IPS-18a (cell line): ENCODE measurements around the gene CD200R1.

Experiments
- H3K27ac ChIP-seq: one replicate; pipeline ENCODE4 v1.5.1; 2013; ENCODE audit warnings: low read length
- H3K27me3 ChIP-seq: one replicate; pipeline ENCODE4 v1.6.1; 2013; ENCODE audit warnings: mild to moderate bottlenecking, low read length; ENCODE audit not compliant: control insufficient read depth, insufficient read depth
- H3K36me3 ChIP-seq: one replicate; pipeline ENCODE4 v1.6.1; 2013; ENCODE audit warnings: low read depth, low read length; ENCODE audit not compliant: control insufficient read depth
- H3K4me1 ChIP-seq: one replicate; pipeline ENCODE4 v1.6.1; 2013; ENCODE audit warnings: low read depth, low read length; ENCODE audit not compliant: control insufficient read depth
- H3K4me3 ChIP-seq: one replicate; pipeline ENCODE4 v1.5.1; 2013; ENCODE audit warnings: low read length
- H3K9ac ChIP-seq: one replicate; pipeline ENCODE4 v1.6.1; 2013; ENCODE audit warnings: mild to moderate bottlenecking, low read length, moderate library complexity
- H3K9me3 ChIP-seq: one replicate; pipeline ENCODE4 v1.6.1; 2013; ENCODE audit warnings: low read depth, low read length; ENCODE audit not compliant: control insufficient read depth

Gene CD200R1

DNA sequence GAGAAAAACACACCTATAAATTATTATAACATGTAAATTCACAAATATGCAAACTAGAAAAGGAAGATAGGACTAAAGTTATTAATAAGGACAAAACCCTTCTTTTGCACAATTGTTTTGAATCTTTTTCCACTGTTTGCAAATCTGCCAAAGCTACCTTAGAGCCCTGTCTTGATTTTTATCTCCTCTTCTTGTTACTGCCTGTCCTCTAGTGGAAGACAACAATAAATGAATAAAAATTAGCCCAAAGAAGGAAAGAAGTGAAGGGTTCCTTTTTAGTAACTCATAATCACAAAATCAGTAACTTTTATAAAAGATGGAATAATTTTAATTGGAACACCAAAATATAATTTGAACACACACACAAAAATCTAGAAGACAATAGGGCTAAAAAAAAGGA, 2.7 kb downstream of the CD200R1 start:
- no peak overlapping the region for H3K4me3 ChIP-seq
- H3K27ac ChIP-seq = no peak overlapping the region
- H3K36me3 ChIP-seq = no peaks in the 10 kb centered on the region
- no peaks in the 10 kb centered on the region for H3K4me1 ChIP-seq
- H3K9ac ChIP-seq = no peak overlapping the region
- H3K9me3 ChIP-seq = no peaks in the 10 kb centered on the region
- no peaks in the 10 kb centered on the region for H3K27me3 ChIP-seq

DNA sequence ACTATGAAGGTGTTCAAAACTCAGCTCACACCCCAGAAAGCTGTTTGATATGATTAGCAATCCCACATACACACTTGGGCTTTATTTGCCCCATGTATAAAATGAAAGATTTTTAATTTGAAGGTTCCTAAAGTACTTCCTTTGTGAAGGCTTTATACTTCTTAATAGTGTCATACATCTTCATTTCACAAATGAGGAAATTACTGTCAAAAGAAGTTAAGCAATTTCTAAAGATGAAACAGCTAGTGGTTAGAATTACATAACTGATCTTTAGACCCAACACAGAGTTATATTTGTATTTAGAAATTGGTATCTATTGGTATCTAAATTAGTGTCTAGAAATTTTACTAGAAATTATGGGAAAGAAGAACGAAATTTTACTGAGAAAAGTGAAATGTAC, 7.1 kb downstream of the CD200R1 start:
- no peaks in the 10 kb centered on the region for H3K36me3 ChIP-seq
- no peaks in the 10 kb centered on the region for H3K27me3 ChIP-seq
- no peak overlapping the region for H3K9ac ChIP-seq
- H3K4me3 ChIP-seq = no peak overlapping the region
- no peak overlapping the region for H3K27ac ChIP-seq
- H3K9me3 ChIP-seq = no peaks in the 10 kb centered on the region
- no peaks in the 10 kb centered on the region for H3K4me1 ChIP-seq

DNA sequence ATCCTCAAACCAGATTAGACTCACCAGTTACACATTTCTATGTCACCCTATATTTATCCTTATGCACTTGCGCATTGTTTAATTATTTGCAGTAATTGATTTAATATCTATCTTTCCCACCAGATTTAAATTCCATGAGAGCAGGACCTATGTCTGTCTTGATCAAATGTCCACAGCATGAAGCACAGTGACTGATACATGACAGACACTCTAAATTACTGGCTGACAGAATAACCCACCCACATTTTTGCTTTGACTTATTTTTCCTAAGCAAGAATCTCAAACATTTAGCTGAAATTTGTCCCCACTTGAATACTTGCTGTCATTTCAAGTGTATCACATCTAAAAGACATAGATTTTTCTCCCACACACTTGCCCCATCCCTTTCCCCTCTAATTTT, 7.5 kb downstream of the CD200R1 start:
- Histone ChIP-seq H3K27ac (no peak overlapping the region), H3K9me3 (no peaks in the 10 kb centered on the region), H3K27me3 (no peaks in the 10 kb centered on the region), H3K4me1 (no peaks in the 10 kb centered on the region), H3K36me3 (no peaks in the 10 kb centered on the region), H3K4me3 (no peak overlapping the region), H3K9ac (no peak overlapping the region)

DNA sequence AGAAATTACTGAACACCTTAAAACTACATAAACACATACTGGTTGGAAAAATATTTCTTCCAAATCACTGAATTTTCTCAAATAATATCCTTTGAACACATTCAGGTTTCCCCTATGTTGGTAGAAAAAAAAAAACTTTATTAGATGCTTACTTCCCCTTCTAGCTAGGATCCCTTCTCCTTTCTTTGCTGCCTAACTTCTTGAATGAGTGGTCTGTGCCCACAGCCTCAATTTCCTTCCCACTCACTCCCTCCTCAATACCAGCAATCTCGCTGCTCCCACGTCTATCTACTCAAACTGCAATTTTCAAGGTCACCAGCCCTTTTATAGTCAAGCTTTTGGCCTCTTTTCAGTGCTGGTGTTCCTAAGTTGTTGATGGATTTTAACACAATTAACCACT, 8.3 kb downstream of the CD200R1 start:
- Histone ChIP-seq H3K27me3 (no peaks in the 10 kb centered on the region), H3K9me3 (no peaks in the 10 kb centered on the region), H3K4me3 (no peak overlapping the region), H3K27ac (no peak overlapping the region), H3K36me3 (no peaks in the 10 kb centered on the region), H3K9ac (no peak overlapping the region), H3K4me1 (no peaks in the 10 kb centered on the region)

DNA sequence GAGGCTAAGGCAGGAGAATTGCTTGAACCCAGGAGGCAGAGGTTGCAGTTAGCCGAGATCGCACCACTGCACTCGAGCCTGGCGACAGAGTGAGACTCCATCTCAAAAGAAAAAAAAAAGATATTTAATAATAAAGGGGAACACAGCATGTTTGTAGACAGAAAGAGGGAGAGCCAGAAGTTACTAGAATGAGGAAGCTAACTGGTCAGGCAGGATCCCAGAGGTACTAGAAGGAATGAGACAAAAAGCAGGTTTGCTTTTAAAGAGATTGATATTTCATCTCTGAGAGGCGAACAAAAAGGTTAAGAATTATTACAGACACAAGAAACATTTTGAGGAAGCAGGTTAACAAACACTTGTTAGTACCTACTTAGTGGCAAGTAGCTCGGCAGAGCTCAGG, 9.2 kb downstream of the CD200R1 start:
- no peaks in the 10 kb centered on the region for H3K27me3 ChIP-seq
- H3K36me3 ChIP-seq = no peaks in the 10 kb centered on the region
- H3K27ac ChIP-seq = no peak overlapping the region
- no peaks in the 10 kb centered on the region for H3K4me1 ChIP-seq
- H3K4me3 ChIP-seq = no peak overlapping the region
- H3K9ac ChIP-seq = no peak overlapping the region
- H3K9me3 ChIP-seq = no peaks in the 10 kb centered on the region

DNA sequence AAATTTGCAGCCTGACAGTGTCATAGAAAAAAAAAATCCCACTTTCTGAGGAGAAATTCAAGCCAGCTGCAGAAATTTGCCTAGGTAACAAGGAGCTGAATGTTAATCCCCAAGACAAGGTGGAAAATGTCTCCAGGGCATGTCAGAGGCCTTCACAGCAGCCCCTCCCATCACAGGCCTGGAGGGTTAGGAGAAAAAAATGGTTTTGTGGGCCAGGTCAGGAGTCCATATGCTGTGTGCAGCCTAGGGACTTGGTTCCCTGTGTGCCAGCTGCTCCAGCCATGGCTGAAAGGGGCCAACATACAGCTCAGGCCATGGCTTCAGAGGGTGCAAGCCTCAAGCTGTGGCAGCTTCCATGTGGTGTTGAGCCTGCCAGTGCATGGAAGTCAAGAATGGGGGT, 11.2 kb downstream of the CD200R1 start:
- no peaks in the 10 kb centered on the region for H3K4me1 ChIP-seq
- H3K27ac ChIP-seq = no peak overlapping the region
- H3K4me3 ChIP-seq = no peak overlapping the region
- no peaks in the 10 kb centered on the region for H3K36me3 ChIP-seq
- no peaks in the 10 kb centered on the region for H3K9me3 ChIP-seq
- no peaks in the 10 kb centered on the region for H3K27me3 ChIP-seq
- H3K9ac ChIP-seq = no peak overlapping the region

DNA sequence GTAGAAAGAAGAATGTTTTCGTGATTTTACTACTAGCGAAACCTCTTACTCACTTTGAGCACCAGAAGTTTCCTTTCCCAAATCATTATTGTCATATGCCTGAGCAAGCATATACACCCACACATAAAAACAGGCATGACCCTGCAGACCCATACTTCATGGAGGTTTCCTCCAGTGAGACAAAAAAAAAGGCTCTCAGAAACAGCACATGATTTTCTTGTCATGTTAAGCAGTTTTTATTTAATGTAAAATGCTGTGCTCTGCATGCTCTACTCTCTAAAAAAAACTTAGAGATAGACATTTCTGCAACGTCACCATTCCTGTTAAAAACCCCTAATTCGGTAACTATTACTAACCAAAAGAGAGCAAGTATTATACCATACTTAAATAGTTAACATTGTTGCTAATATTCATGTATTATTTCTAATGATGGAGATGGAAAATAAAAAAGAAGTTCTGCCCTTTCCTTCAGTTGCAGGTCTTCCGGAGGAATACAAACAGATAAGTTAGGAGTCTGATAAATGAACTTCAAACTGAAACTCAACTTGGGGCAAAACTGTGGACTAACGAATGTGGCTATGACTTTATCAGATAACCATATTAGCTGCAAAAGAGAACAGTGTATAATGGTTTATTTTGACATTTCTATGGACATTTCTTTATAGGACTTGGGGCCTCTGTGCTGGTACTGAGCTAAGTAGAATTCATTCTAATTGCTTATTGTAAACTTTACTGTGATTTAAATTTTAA, 15.9 kb downstream of the CD200R1 start:
- H3K4me3 ChIP-seq = no peak overlapping the region
- no peaks in the 10 kb centered on the region for H3K4me1 ChIP-seq
- H3K27ac ChIP-seq = no peak overlapping the region
- H3K27me3 ChIP-seq = no peaks in the 10 kb centered on the region
- no peak overlapping the region for H3K9ac ChIP-seq
- no peaks in the 10 kb centered on the region for H3K36me3 ChIP-seq
- no peaks in the 10 kb centered on the region for H3K9me3 ChIP-seq

DNA sequence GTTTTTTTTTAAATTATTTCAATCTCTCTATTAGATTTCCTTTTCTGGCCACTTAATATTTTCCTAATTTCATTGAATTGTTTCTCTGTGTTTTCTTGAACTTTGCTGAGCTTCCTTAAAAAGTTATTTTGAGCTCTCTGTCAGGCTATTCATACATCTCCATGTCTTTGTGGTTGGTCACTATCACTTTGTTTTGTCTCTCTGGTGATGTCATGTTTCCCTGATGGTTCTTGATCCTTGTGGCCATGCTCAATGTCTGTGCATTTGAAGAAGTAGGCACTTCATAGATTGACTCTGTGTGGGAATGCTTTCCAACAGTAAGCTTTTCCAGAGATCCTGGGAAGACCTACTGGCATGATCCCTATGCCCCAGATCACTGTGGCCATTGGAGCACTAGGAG, 18.6 kb downstream of the CD200R1 start:
- Histone ChIP-seq H3K27ac (no peak overlapping the region), H3K9ac (no peak overlapping the region), H3K27me3 (no peaks in the 10 kb centered on the region), H3K9me3 (no peaks in the 10 kb centered on the region), H3K36me3 (no peaks in the 10 kb centered on the region), H3K4me3 (no peak overlapping the region), H3K4me1 (no peaks in the 10 kb centered on the region)

DNA sequence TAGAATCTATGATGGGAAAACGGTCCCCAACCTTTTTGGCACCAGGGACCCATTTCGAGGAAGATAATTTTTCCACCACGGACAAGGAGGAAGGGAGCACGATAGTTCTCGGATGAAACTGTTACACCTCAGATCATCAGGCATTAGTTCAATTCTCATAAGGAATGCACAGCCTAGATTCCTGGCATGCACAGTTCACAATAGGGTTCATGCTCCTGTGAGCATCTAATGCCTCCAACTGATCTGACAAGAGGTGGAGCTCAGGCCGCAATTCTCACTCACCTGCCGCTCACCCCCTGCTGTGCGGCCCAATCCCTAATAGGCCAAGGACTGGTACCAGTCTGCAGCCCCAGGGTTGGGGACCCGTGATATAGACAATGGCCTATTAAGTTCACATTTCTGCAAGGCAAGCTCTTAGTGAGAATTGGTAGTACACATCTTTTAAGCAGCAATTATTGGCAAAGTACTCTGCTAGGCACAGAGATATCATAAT, 26.5 kb downstream of the CD200R1 start:
- no peaks in the 10 kb centered on the region for H3K27me3 ChIP-seq
- H3K9ac ChIP-seq = no peak overlapping the region
- H3K4me1 ChIP-seq = peaks cover 4% of the 10 kb centered on the region
- no peak overlapping the region for H3K27ac ChIP-seq
- H3K4me3 ChIP-seq = no peak overlapping the region
- H3K36me3 ChIP-seq = no peaks in the 10 kb centered on the region
- no peaks in the 10 kb centered on the region for H3K9me3 ChIP-seq

DNA sequence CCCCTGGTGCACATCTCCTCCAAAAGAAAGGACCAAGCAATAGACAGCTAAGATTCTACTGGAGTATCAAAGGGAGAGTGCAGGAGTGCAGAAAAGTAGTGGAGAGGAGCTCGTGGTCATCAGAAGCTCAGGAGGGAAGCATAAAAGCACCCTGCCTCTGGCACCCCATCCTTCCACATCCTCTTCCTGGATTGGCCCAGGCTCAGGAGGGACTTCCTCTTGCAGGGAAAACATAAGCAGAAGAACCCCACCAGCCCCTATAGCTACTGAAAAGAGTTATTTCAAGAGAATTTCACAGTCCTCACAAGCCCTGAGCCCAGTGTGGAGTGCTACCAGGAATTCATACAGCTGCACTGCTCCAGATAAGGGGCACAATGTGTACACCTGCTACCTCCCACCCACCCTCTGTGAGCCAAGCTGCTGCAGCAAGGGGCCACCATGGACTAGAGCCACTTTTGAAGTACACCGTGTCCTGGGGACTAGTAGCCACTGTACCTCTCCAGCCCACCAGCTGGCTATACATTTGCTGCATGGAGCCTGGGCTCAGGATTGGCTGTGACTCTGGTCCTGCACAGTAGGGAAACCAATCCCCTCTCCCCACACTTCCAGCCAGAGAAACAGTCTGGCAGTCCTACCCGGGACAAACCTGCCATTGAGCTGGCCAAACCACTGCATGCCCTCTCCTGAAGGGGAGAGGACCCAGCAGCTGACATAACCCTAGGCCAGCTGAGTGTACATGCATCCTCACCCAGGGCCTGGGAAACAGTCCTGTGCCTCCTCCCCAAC, 43.0 kb downstream of the CD200R1 start:
- H3K9ac ChIP-seq = no peak overlapping the region
- no peak overlapping the region for H3K27ac ChIP-seq
- H3K4me1 ChIP-seq = no peaks in the 10 kb centered on the region
- no peaks in the 10 kb centered on the region for H3K36me3 ChIP-seq
- no peak overlapping the region for H3K4me3 ChIP-seq
- H3K27me3 ChIP-seq = no peaks in the 10 kb centered on the region
- H3K9me3 ChIP-seq = no peaks in the 10 kb centered on the region

DNA sequence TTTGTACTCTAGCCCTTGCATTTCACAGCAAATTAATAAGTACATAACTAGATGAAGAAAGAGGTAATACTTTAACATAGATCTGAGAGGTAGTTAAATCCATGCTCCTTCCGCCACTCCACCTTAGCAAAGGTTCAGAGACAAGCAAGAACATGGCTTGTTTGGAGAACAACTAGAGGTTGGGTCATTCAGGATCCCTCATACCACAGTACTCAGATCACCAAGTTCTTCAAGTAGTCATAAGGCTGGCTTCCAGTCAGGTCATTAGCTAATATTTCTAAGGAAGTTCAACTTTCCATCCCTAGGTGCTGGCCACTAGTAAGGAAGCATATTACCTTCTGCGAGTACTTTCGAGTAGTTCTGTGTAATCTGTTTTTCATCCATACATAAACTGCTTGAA, 44.1 kb downstream of the CD200R1 start:
- Histone ChIP-seq H3K27ac (no peak overlapping the region), H3K9ac (no peak overlapping the region), H3K4me3 (no peak overlapping the region), H3K9me3 (no peaks in the 10 kb centered on the region), H3K4me1 (no peaks in the 10 kb centered on the region), H3K36me3 (no peaks in the 10 kb centered on the region), H3K27me3 (no peaks in the 10 kb centered on the region)

DNA sequence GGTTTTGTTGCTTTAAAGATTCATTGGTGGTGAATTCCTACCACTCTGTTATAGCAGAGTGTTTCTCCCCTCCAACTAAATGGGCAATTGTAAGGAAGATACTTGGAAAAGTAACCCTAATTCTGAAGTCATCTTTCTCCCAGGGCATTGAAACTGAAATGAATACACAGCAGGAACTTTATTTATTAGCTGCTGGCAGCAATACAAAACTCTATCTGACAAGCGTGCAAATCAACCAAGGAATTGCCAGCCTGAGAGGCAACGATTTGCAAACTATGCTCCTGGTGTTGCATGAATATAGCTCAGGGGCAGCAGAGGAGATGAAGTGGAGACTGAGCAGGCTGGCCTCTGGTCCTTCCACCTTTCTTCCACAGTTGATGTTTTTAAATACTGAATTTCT, 48.9 kb downstream of the CD200R1 start:
- Histone ChIP-seq H3K4me3 (no peak overlapping the region), H3K27ac (no peak overlapping the region), H3K9ac (no peak overlapping the region), H3K36me3 (no peaks in the 10 kb centered on the region), H3K4me1 (no peaks in the 10 kb centered on the region), H3K27me3 (no peaks in the 10 kb centered on the region), H3K9me3 (no peaks in the 10 kb centered on the region)
